MCF 10A (cell line): Measurements from ENCODE around the gene LINC01488. TPM values are rescaled to one million over a fixed set of nuclear protein-coding genes. Genes with fewer than 3 reads are reported as not detected.

ENCODE experiments used
- BruUV-seq: library from RNA; stranded (reverse); fragments of 400-500 nt; replicated peaks from 2 replicates; lab custom pipeline; 2021; lab: Mats Ljungman, UMichigan
- CTCF ChIA-PET: fragments of 300-600 bp; sonication (Branson Sonifier 250); formaldehyde crosslinking; extraction: SDS; loops from one replicate; lab custom pipeline; 2021; ENCODE audit warnings: antibody characterized with exemption, inconsistent platforms; lab: Yijun Ruan, JAX
- POLR2A ChIA-PET: fragments of 300-600, 350-650 bp; sonication (Branson Sonifier 250); formaldehyde crosslinking; extraction: SDS; loops from one replicate; lab custom pipeline; 2020; ENCODE audit warnings: antibody characterized with exemption, inconsistent platforms; lab: Yijun Ruan, JAX
- DNase-seq: peaks from one replicate; pipeline ENCODE4 v3.0.0-alpha.2; 2018; ENCODE audit not compliant: unreplicated experiment
- H3K27ac Mint-ChIP-seq: one replicate; pipeline ENCODE4 v1.8.0; 2022; ENCODE audit warnings: mild to moderate bottlenecking, low read depth, mixed read lengths; ENCODE audit not compliant: unreplicated experiment
- H3K27me3 Mint-ChIP-seq: one replicate; pipeline ENCODE4 v1.8.0; 2022; ENCODE audit warnings: mixed read lengths; ENCODE audit not compliant: insufficient read depth, unreplicated experiment
- H3K36me3 Mint-ChIP-seq: one replicate; pipeline ENCODE4 v1.8.0; 2022; ENCODE audit warnings: mild to moderate bottlenecking, moderate library complexity, mixed read lengths; ENCODE audit not compliant: insufficient read depth, unreplicated experiment
- H3K4me1 Mint-ChIP-seq: one replicate; pipeline ENCODE4 v1.8.0; 2022; ENCODE audit warnings: mixed read lengths; ENCODE audit not compliant: insufficient read depth, unreplicated experiment
- H3K4me3 Mint-ChIP-seq: one replicate; pipeline ENCODE4 v1.8.0; 2022; ENCODE audit warnings: mild to moderate bottlenecking, moderate library complexity, mixed read lengths; ENCODE audit not compliant: unreplicated experiment
- H3K9me3 Mint-ChIP-seq: one replicate; pipeline ENCODE4 v1.8.0; 2022; ENCODE audit warnings: mixed read lengths; ENCODE audit not compliant: unreplicated experiment
- CTCF ChIP-seq: fragments of 200-600 bp; IDR thresholded peaks from one replicate; pipeline ENCODE4 v1.8.0; 2022; ENCODE audit warnings: antibody characterized with exemption, mild to moderate bottlenecking; ENCODE audit not compliant: unreplicated experiment
- intact Hi-C: fragments of 100-400 bp; cut with micrococcal nuclease; formaldehyde crosslinking; loops from 2 replicates; pipeline ENCODE4 v1.14.1; 2022
- total RNA-seq: library from RNA; stranded (reverse); gene quantifications from 2 replicates; pipeline ENCODE4 v1.2.3, GENCODE V29; 2022

Gene LINC01488
- total RNA-seq, 1 experiment from 2014 or later: not detected

GRCh38 chr11:69537126-69537525, 55.7 kb downstream of the LINC01488 start:
- intact Hi-C loops: no loop called here
- Mint-ChIP-seq H3K27me3 (no peaks in the 10 kb centered on the region), H3K4me3 (no peak overlapping the region), H3K36me3 (no peaks in the 10 kb centered on the region), H3K9me3 (no peaks in the 10 kb centered on the region), H3K27ac (no peak overlapping the region), H3K4me1 (no peaks in the 10 kb centered on the region)
- no peak for TF ChIP-seq CTCF
- POLR2A ChIA-PET: no interaction called here
- CTCF ChIA-PET: no interaction called here
- BruUV-seq: no TSS peak
- no peak for DNase-seq

- H3K9me3 Mint-ChIP-seq: no peaks in the 10 kb centered on the region
- no peak overlapping the region for H3K27ac Mint-ChIP-seq
- intact Hi-C loops: no loop called here
- no peaks in the 10 kb centered on the region for H3K36me3 Mint-ChIP-seq
- ChIA-PET POLR2A (no interaction called here), CTCF (interaction anchor here (0.6 kb wide), 1 partner anchor 536 kb away, joined by 4 read pairs; no protein-coding TSS in a partner anchor)
- no peak for DNase-seq
- no peak overlapping the region for H3K4me3 Mint-ChIP-seq
- BruUV-seq: no TSS peak
- no peak for TF ChIP-seq CTCF
- H3K4me1 Mint-ChIP-seq: no peaks in the 10 kb centered on the region
- no peaks in the 10 kb centered on the region for H3K27me3 Mint-ChIP-seq
Observed at GRCh38 chr11:69537855-69538640, 56.6 kb downstream of the LINC01488 start.

- H3K9me3 Mint-ChIP-seq: no peaks in the 10 kb centered on the region
- H3K4me1 Mint-ChIP-seq: no peaks in the 10 kb centered on the region
- no peak for TF ChIP-seq CTCF
- no TSS peak for BruUV-seq
- H3K4me3 Mint-ChIP-seq: no peak overlapping the region
- ChIA-PET CTCF (interaction anchor here (0.6 kb wide), 1 partner anchor 537 kb away, joined by 4 read pairs; no protein-coding TSS in a partner anchor), POLR2A (interaction anchor here (0.5 kb wide), 1 partner anchor 1256 kb away, joined by 3 read pairs; no protein-coding TSS in a partner anchor)
- DNase-seq: no peak
- no peaks in the 10 kb centered on the region for H3K36me3 Mint-ChIP-seq
- no peaks in the 10 kb centered on the region for H3K27me3 Mint-ChIP-seq
- no peak overlapping the region for H3K27ac Mint-ChIP-seq
- intact Hi-C loops: no loop called here
Observed at GRCh38 chr11:69538854-69539253, 57.4 kb downstream of the LINC01488 start.

GRCh38 chr11:69539416-69540117, 58.1 kb downstream of the LINC01488 start:
- no TSS peak for BruUV-seq
- Mint-ChIP-seq H3K36me3 (no peaks in the 10 kb centered on the region), H3K9me3 (no peaks in the 10 kb centered on the region), H3K27ac (no peak overlapping the region), H3K4me3 (no peak overlapping the region), H3K4me1 (no peaks in the 10 kb centered on the region), H3K27me3 (no peaks in the 10 kb centered on the region)
- no peak for DNase-seq
- TF ChIP-seq CTCF: no peak
- ChIA-PET POLR2A (interaction anchor here (0.5 kb wide), 1 partner anchor 1257 kb away, joined by 3 read pairs; no protein-coding TSS in a partner anchor), CTCF (interaction anchor here (0.6 kb wide), 1 partner anchor 752 kb away, joined by 3 read pairs; no protein-coding TSS in a partner anchor)
- intact Hi-C loops: no loop called here
